Midbrain (tissue), 1 donor: ENCODE data around the gene CPM.
"Not testable (repeated sequence)": the region's sequence is repeated elsewhere in the genome, so short reads cannot be mapped to it uniquely, and the experiment has no call there.

Experiments
- DNase-seq: peaks from one replicate; lab custom pipeline; 2025; lab: John Stamatoyannopoulos, UW

CPM gene

DNA sequence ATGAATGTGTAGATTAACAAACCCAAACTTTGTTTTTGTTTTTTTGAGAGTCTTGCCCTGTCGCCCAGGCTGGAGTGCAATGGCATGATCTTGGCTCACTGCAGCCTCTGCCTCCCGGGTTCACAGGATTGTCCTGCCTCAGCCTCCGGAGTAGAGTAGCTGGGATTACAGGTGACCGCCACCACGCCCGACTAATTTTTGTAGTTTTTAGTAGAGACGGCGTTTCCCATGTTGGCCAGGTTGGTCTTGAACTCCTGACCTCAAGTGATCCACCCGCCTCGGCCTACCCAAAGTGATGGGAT is 125.7 kb downstream of the CPM start:
- DNase-seq, result not testable (repeated sequence)

DNA sequence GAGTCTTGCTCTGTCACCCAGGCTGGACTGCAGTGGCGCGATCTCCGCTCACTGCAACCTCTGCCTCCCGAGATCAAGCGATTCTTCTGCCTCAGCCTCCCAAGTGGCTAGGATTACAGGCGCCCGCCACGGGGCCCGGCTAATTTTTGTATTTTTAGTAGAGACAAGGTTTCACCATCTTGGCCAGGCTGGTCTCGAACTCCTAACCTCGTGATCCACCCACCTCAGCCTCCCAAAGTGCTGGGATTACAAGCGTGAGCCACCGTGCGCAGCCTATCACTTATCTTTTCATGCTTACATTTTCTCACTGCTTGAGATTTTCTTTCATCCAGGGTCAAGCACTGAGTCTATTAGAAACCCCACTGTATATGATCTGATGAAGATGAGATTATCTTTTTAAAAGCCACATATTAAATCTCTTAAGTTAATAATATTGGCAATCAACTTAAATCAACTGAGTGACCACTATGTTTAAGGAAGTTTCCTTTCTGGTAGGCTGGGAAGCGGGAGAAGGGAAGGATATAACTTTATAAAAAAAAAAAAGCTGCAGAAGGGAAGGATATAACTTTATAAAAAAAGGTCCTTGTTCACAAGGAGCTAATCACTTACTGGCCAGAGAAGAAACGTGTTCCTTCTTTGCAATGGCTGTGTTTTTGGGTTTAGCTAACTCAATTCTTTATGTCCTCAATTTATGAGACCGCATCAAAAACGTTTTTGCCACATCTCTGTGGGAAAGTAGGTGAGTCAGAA is 126.3 kb downstream of the CPM start:
- no peak for DNase-seq

DNA sequence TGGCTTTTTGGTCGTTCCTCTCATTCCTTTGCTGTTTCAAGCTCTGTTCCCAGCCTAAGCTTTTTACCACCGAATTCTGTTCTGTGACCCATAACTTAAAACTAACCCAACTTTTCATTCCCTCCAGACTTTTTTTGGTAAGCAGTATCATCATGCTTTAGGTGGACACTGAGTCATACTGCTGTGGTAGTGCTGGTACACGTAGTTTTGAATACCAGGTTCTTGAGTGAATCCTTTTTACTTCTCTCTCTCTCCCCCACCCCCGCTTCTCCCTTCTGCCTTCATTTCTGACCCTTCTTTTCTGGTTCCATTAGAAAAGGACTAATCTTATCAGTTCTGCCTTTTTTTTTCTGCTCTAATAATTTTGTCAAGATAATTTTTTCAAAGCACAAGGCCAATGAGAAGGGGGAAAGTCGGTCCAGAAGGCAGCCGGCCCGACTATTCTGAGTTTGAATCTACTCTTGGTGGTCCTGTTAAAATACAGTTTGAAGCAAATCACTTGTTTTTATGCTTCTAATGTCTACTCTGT is 127.3 kb downstream of the CPM start:
- DNase-seq, result no peak

DNA sequence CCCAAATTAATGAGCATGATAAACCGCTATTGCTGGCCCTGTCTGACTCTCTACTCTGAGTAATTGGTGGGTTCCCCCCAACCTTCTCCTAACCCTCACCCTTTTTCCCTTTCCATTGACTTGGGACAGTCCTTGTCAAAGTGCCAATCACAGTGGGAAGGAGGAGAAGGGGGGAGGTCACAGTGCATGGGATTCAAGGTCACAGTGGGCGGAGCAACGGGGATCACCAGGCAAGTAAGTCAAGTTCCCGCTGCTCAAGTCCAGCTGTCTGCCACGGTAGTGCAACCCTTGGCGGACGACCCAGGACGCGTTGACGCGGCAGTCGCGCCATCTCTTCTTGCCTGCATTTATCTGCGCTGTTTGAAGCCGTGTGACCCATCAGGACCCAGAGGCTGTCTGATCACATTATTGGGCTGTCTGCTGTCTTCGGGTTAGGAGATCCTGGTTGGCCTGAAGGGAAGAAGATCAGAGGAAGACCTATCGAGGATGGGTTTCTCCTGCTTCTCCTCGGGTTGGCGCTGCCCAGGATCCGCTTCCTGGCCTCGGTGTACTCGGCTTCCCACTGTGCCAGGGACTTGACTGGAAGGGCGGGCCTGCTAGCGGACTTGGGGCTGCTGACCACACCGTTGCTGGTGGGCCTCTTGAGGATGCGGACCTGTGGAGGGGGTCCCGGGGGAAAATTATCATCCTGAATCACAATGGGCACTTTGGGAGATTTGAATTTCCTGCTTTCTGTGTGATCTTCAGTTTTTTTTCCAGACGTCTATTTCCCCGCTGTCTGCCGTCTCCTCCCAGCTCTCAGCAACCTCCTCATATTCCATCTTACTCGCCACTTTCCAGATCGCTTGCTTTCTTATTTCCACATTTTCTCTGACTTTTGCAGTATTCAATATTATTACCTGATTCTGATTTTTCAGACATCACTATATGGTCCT is 128.0 kb downstream of the CPM start:
- no peak for DNase-seq

- DNase-seq, result no peak
Measured at GRCh38 chr12:68803948-68804656, 128.9 kb downstream of the CPM start.

DNA sequence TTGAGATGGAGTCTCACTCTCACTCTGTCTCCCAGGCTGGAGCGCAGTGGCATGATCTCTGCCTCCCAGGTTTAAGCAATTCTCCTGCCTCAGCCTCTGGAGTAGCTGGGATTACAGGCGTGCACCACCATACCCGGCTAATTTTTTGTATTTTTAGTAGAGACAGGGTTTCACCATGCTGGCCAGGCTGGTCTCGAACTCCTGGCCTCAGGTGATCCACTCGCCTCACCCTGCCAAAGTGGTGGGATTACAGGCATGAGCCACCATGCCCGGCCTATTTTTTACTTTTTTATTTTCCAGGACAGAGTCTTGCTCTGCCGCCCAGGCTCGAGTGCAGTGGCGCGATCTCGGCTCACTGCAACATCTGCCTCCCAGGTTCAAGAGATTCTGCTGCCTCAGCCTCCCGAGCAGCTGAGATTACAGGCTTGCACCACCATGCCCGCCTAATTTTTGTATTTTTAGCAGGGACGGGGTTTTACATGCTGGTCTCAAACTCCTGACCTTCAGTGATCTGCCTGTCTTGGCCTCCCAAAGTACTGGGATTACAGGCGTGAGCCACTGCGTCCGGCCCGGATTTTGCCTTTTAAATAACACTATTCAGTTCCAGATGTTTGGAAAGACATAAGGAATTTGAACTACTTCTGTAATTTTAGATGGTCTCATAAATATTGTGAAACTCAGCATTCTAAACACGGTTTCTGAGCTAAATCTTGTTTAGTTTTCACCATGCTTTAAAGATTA is 129.9 kb downstream of the CPM start:
- not testable (repeated sequence) for DNase-seq

DNA sequence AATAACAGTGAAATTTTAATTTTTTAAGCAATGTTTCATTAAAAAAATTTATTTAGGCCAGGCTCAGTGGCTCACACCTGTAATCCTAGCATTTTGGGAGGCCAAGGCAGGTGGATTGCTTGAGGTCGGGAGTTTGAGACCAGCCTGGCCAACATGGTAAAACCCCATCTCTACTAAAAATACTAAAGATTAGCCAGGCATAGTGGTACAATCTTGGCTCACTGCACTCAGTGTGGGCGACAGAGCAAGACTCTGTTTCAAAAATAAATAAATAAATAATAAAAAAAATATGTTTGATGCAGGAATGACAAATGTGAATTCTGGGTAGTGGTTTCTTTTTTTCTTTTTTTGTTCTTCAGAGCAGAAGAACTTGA is 130.6 kb downstream of the CPM start:
- DNase-seq, result not testable (repeated sequence)
